Ecto neural progenitor cell (in vitro differentiated cells): ENCODE results near the gene ERP27.

Source experiments
- DNase-seq: peaks from one replicate; pipeline ENCODE4 v3.0.0-alpha.2; 2018; ENCODE audit warnings: low spot score

ERP27 gene

GRCh38 chr12:14903386-14904098 is 34.8 kb downstream of the ERP27 start:
- DNase-seq: no peak

- DNase-seq: no peak
Observed at GRCh38 chr12:14902465-14902864, 35.9 kb downstream of the ERP27 start.

GRCh38 chr12:14901228-14901562 is 37.1 kb downstream of the ERP27 start:
- DNase-seq: no peak

- DNase-seq: no peak
Observed at GRCh38 chr12:14900521-14901227, 37.7 kb downstream of the ERP27 start.

GRCh38 chr12:14896521-14897169 is 41.7 kb downstream of the ERP27 start:
- no peak for DNase-seq

DNA sequence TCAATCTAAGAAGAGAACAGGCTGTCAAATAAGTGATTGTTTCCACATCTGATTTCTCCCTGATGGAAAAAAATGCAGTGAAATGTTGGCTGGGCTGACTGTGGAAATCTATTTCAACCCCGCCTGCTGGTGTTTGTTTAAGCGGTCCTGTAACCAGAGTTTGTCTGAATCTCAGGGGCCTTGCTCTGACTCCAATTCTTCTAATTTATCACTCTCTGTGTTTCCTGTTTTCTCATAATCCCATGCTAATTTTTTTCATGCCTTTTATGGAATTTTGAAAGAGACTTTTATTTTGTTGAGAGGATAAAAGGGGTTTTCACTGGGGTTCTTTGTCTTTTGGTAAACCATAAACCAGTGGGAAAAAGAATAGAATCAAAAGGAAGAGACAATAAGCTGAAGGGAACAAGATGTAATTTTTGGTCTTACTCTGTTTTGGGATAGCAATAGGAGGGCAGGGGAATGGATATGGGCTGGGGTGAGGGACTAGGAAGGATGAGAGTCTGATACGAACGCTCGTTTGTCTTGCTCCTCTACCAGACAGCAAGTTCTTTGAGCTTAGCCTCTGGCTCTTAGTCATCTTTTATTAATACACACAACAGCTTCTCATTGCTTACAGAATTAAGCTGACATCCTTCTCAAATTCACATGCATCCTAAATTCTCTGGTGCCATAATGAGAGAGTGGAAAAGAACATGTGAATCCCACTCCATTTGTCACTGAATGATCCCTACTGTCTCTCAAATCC is 44.7 kb downstream of the ERP27 start:
- DNase-seq: no peak

- no peak for DNase-seq
Observed at GRCh38 chr12:14892726-14893505, 45.4 kb downstream of the ERP27 start.

DNA sequence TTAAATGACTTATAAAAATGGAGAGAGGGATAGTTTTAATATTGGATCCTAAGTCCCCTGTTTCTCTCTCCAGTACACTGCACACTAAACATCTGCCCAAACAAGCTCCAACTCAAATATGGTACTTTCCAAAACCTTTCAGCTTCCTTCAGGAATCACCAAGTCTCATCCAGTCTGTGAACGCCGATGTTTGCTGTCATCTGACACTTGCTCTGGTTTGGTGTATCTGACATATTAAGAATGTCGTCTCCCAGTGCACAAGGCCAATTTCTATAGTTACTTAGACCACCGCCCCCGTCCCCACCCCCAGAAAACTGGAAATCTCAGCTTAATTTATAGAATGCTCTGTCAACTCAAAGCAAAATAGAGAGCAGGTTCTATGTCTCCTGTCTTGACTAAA is 47.6 kb downstream of the ERP27 start:
- DNase-seq: no peak

- no peak for DNase-seq
Observed at GRCh38 chr12:14886271-14886670, 52.1 kb downstream of the ERP27 start.

- DNase-seq: no peak
Observed at GRCh38 chr12:14885718-14886221, 52.6 kb downstream of the ERP27 start, which contains the start of gene MGP. Gene MGP (minus strand): TSS chr12:14885854. CDS start chr12:14885791, 63 bp downstream.

GRCh38 chr12:14884458-14884878 is 53.9 kb downstream of the ERP27 start:
- no peak for DNase-seq

GRCh38 chr12:14883686-14884085 is 54.7 kb downstream of the ERP27 start:
- no peak for DNase-seq

DNA sequence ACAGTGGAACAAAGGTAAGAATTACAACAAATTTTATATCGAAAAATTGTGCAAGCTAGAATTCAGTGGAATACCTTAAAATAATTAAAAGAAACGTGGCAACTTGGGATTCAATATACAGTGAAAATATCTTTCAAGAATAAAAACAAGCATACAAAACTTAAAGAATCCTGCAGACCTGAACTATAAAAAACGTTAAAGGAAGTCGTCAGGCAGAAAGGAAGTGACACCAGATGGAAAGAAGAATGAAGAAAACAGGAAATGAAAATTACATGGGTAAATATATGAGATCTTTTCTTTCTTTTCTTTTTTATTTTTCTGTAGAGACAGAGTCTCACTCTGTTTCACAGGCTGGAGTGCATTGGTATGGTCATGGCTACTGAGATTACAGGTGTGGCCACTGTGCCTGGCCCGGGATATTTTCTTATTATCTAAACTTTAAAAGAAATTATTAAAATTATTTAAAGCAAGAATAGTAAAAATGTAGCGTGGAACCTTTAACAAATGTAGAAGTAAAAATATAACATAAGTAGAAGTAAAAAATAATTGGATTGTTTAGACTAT is 57.4 kb downstream of the ERP27 start:
- no peak for DNase-seq

- DNase-seq: no peak
Observed at GRCh38 chr12:14879222-14879933, 59.0 kb downstream of the ERP27 start.

- DNase-seq: no peak
Observed at GRCh38 chr12:14878488-14878887, 59.8 kb downstream of the ERP27 start.

DNA sequence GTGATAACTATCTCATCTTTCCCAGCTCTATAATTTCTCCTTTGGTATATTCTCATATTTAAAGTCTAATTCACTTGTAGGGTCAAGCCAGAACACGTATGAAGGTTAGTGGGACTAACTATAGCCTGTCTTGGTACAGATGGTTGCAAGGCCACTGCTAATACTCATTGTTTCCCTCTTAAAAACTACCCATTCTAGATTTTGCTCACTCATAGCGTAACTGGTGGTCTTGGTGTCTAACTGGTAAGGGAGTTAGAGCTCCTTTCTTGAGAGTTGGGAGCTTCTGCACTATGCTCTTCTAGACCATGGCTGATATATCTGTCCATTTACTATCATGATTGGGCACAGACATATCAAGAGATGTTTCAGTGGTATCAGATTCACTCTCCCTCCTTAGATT is 61.5 kb downstream of the ERP27 start:
- no peak for DNase-seq

DNA sequence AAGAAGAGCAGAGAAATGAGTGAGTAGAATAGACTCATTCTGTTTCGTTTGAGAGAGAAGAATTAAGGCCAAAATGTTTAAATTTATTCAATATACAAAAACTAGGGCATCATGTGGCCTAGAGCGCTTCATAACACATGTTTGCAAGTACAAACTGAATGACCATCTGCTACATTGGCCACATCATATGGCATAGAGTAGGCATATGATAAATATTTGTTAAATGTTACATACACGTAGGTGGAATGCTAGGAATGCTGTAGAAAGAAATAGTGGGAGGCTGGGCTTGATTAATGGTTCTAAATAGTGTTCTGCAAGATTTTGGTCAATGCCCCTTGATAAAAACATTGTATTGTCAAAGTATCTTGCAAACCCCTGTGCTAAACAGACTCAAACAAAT is 63.5 kb downstream of the ERP27 start:
- DNase-seq: no peak

DNA sequence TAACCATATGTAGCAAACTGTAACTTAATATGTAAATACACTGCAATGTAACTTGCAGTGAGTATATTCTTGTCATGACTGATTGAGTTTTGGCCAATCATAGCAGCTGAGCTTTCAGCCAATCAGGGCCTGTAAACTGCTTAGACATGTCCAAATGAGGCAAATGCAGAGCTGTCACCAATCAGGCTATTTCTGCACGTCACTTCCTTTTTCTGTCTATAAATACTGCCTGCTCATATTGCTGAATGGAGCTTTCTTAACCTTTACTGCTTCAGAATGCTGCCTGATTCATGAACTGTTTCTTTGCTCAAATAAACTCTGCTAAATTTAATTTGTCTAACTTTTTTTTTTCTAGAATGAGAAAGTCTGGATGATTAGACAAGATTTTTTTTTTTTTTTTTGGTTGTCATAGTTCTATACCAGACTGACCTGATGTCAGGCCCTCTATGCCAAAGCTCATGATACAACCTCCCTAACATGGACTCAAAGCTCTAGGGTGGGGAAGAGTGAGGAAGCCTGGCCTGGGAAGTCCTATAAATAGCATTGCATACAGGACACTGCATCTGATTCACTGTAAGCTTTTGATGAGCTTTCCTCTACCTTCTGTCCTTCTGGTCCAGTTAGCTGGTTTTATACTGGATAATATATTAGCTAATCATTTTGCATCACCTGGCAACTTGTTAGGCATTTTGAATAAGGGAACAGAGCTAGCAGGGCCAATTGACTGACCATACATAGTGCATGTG is 64.7 kb downstream of the ERP27 start:
- DNase-seq: no peak

GRCh38 chr12:14871886-14872285 is 66.5 kb downstream of the ERP27 start:
- no peak for DNase-seq

GRCh38 chr12:14871247-14871646 is 67.1 kb downstream of the ERP27 start:
- DNase-seq: no peak
